ENCODE measurements around the gene THBS3.
"Not testable (repeated sequence)": the region's sequence is repeated elsewhere in the genome, so short reads cannot be mapped to it uniquely, and the experiment has no call there.

THBS3 gene

GRCh38 chr1:155223047-155223446 is 15.3 kb upstream of the THBS3 start:
- peaks cover 28 to 36% of the 10 kb centered on the region in 2 donors for H3K4me1 ChIP-seq (ENCODE audit: control insufficient read depth in 2 of 2, insufficient read depth in 2 of 2, low read length in 2 of 2)
- H3K9me3 ChIP-seq (ENCODE audit: control insufficient read depth in 2 of 2, low read length in 2 of 2) = no peaks in the 10 kb centered on the region
- H3K36me3 ChIP-seq (ENCODE audit: control insufficient read depth in 2 of 2, insufficient read depth in 2 of 2, low read length in 2 of 2) = no peaks in the 10 kb centered on the region
- no peaks in the 10 kb centered on the region for H3K27me3 ChIP-seq (ENCODE audit: control insufficient read depth in 2 of 2, insufficient read depth in 2 of 2, low read length in 2 of 2)
- H3K9ac ChIP-seq (ENCODE audit: low read depth in 1 of 2, low read length in 2 of 2) = no peak overlapping the region
- no peak overlapping the region for H3K27ac ChIP-seq (ENCODE audit: low read depth in 2 of 2, low read length in 2 of 2)
- H3K4me3 ChIP-seq (ENCODE audit: low read length in 2 of 2) = no peak overlapping the region

GRCh38 chr1:155220211-155220965 is 12.7 kb upstream of the THBS3 start:
- peak overlapping the region; percentile 20 to 24 for H3K9ac ChIP-seq (ENCODE audit: low read depth in 1 of 2, low read length in 2 of 2)

DNA sequence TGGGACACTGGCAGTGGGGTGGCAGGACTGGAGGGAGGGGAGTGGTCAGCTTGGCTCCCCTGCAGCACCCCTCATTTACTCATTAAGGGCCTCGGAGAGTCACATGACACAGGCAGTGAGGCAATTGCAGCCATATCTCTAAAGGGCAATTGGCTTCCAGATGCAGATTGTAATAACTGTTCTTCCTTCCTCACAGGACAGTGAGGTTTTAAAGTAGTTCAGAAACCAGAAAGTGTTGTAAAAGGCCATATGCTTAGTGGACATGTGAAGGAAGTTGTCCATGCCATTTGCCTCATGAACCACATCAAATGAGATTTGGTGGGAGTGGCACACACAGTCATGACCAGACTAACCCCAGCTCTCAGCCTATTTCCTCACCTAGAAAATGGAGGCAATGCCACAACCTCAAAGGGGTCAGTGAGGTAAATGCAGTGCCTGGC is 11.9 kb upstream of the THBS3 start:
- H3K4me1 ChIP-seq (ENCODE audit: control insufficient read depth in 2 of 2, insufficient read depth in 2 of 2, low read length in 2 of 2) = peaks cover 15 to 22% of the 10 kb centered on the region in 2 donors
- peak overlapping the region in 1 of 2 donors; percentile 20 for H3K9ac ChIP-seq (ENCODE audit: low read depth in 1 of 2, low read length in 2 of 2)
- H3K4me3 ChIP-seq (ENCODE audit: low read length in 2 of 2) = peak overlapping the region in 1 of 2 donors; percentile 48
- H3K9me3 ChIP-seq (ENCODE audit: control insufficient read depth in 2 of 2, low read length in 2 of 2) = no peaks in the 10 kb centered on the region
- H3K27ac ChIP-seq (ENCODE audit: low read depth in 2 of 2, low read length in 2 of 2) = peak overlapping the region; percentile 86 to 87
- no peaks in the 10 kb centered on the region for H3K27me3 ChIP-seq (ENCODE audit: control insufficient read depth in 2 of 2, insufficient read depth in 2 of 2, low read length in 2 of 2)
- peaks cover 0 to 5% of the 10 kb centered on the region in 2 donors for H3K36me3 ChIP-seq (ENCODE audit: control insufficient read depth in 2 of 2, insufficient read depth in 2 of 2, low read length in 2 of 2)

More at GRCh38 chr1:155220211-155220965, 12.7 kb upstream of the THBS3 start:
- peaks cover 15 to 22% of the 10 kb centered on the region in 2 donors for H3K4me1 ChIP-seq (ENCODE audit: control insufficient read depth in 2 of 2, insufficient read depth in 2 of 2, low read length in 2 of 2)
- H3K9me3 ChIP-seq (ENCODE audit: control insufficient read depth in 2 of 2, low read length in 2 of 2); H3K36me3 ChIP-seq (ENCODE audit: control insufficient read depth in 2 of 2, insufficient read depth in 2 of 2, low read length in 2 of 2); H3K27me3 ChIP-seq (ENCODE audit: control insufficient read depth in 2 of 2, insufficient read depth in 2 of 2, low read length in 2 of 2); H3K4me3 ChIP-seq (ENCODE audit: low read length in 2 of 2): not testable (repeated sequence)
- H3K27ac ChIP-seq (ENCODE audit: low read depth in 2 of 2, low read length in 2 of 2) = peak overlapping the region; percentile 86 to 87

- no peak overlapping the region for H3K9ac ChIP-seq (ENCODE audit: low read depth in 1 of 2, low read length in 2 of 2)
- peak overlapping the region; percentile 86 to 87 for H3K27ac ChIP-seq (ENCODE audit: low read depth in 2 of 2, low read length in 2 of 2)
- peak overlapping the region in 1 of 2 donors; percentile 48 for H3K4me3 ChIP-seq (ENCODE audit: low read length in 2 of 2)
- H3K4me1 ChIP-seq (ENCODE audit: control insufficient read depth in 2 of 2, insufficient read depth in 2 of 2, low read length in 2 of 2) = peaks cover 15 to 22% of the 10 kb centered on the region in 2 donors
- H3K27me3 ChIP-seq (ENCODE audit: control insufficient read depth in 2 of 2, insufficient read depth in 2 of 2, low read length in 2 of 2) = no peaks in the 10 kb centered on the region
- peaks cover 0 to 5% of the 10 kb centered on the region in 2 donors for H3K36me3 ChIP-seq (ENCODE audit: control insufficient read depth in 2 of 2, insufficient read depth in 2 of 2, low read length in 2 of 2)
- no peaks in the 10 kb centered on the region for H3K9me3 ChIP-seq (ENCODE audit: control insufficient read depth in 2 of 2, low read length in 2 of 2)
Measured at GRCh38 chr1:155218854-155219591, 11.3 kb upstream of the THBS3 start.

DNA sequence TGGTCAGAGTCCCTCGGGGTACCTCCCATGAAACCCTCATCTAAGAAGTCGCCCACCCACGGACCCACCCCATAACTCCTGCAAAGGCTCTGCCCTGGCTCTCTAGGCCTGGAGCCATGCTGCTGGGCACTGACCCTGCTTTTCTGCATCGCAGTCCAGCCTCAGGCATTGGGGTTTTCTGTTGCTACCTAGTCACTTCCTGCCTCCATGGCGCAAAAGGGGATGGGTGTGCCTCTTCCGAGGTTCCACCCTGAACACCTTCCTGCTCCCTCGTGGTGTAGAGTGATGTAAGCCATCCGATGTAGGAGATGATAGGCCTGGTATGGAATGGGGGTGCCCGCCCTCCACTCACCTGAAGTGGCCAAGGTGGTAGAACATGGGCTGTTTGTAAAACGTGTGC is 7.0 kb upstream of the THBS3 start:
- not testable (repeated sequence) for H3K27me3 ChIP-seq (ENCODE audit: control insufficient read depth in 2 of 2, insufficient read depth in 2 of 2, low read length in 2 of 2); H3K4me3 ChIP-seq (ENCODE audit: low read length in 2 of 2); H3K4me1 ChIP-seq (ENCODE audit: control insufficient read depth in 2 of 2, insufficient read depth in 2 of 2, low read length in 2 of 2); H3K9me3 ChIP-seq (ENCODE audit: control insufficient read depth in 2 of 2, low read length in 2 of 2); H3K9ac ChIP-seq (ENCODE audit: low read depth in 1 of 2, low read length in 2 of 2); H3K36me3 ChIP-seq (ENCODE audit: control insufficient read depth in 2 of 2, insufficient read depth in 2 of 2, low read length in 2 of 2); H3K27ac ChIP-seq (ENCODE audit: low read depth in 2 of 2, low read length in 2 of 2)

- H3K27ac ChIP-seq (ENCODE audit: low read depth in 2 of 2, low read length in 2 of 2); H3K9me3 ChIP-seq (ENCODE audit: control insufficient read depth in 2 of 2, low read length in 2 of 2); H3K36me3 ChIP-seq (ENCODE audit: control insufficient read depth in 2 of 2, insufficient read depth in 2 of 2, low read length in 2 of 2): not testable (repeated sequence)
Measured at GRCh38 chr1:155212051-155212440, 4.3 kb upstream of the THBS3 start.

DNA sequence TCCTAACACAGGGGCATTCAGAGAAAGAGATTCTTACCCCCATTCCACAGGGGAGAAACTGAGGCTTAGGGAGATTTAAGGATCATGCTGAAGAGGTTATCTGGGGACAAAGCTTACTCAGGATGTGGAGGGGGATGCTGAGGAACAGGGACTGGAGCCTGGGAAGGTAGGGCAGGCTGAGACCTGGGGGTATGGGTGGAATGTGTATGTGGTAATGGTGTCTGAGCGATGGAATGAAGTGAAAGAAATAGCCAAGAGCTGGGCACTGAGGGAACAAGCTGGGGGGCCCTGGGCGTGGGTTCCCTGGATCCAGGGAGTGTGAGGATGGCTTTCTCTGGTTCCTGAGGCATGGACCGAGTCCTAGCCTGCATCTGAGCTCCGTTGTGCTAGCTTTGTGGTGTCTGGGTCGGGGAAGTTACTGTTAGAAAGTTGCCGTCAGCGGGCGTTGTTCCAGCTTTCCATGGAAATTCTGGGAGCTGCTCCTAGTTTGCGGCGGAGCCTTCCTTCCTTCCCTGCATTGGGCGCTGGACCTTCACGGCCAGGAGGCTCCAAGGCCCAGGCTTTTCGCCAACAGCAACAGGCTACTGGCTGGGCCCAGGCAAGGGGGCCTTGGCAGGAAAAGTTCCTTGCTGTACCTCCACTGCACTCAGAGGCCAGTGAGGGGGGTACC is 3.8 kb upstream of the THBS3 start:
- not testable (repeated sequence) for H3K9ac ChIP-seq (ENCODE audit: low read depth in 1 of 2, low read length in 2 of 2); H3K27ac ChIP-seq (ENCODE audit: low read depth in 2 of 2, low read length in 2 of 2); H3K4me3 ChIP-seq (ENCODE audit: low read length in 2 of 2); H3K9me3 ChIP-seq (ENCODE audit: control insufficient read depth in 2 of 2, low read length in 2 of 2); H3K36me3 ChIP-seq (ENCODE audit: control insufficient read depth in 2 of 2, insufficient read depth in 2 of 2, low read length in 2 of 2); H3K27me3 ChIP-seq (ENCODE audit: control insufficient read depth in 2 of 2, insufficient read depth in 2 of 2, low read length in 2 of 2)
- H3K4me1 ChIP-seq (ENCODE audit: control insufficient read depth in 2 of 2, insufficient read depth in 2 of 2, low read length in 2 of 2) = peaks cover 21 to 25% of the 10 kb centered on the region in 2 donors

More at GRCh38 chr1:155212051-155212440, 4.3 kb upstream of the THBS3 start:
- H3K4me1 ChIP-seq (ENCODE audit: control insufficient read depth in 2 of 2, insufficient read depth in 2 of 2, low read length in 2 of 2) = peaks cover 17 to 21% of the 10 kb centered on the region in 2 donors
- H3K27me3 ChIP-seq (ENCODE audit: control insufficient read depth in 2 of 2, insufficient read depth in 2 of 2, low read length in 2 of 2); H3K9ac ChIP-seq (ENCODE audit: low read depth in 1 of 2, low read length in 2 of 2); H3K4me3 ChIP-seq (ENCODE audit: low read length in 2 of 2): not testable (repeated sequence)

GRCh38 chr1:155210314-155211104 is 2.8 kb upstream of the THBS3 start:
- no peak overlapping the region for H3K27ac ChIP-seq (ENCODE audit: low read depth in 2 of 2, low read length in 2 of 2)
- H3K9me3 ChIP-seq (ENCODE audit: control insufficient read depth in 2 of 2, low read length in 2 of 2) = no peaks in the 10 kb centered on the region
- H3K27me3 ChIP-seq (ENCODE audit: control insufficient read depth in 2 of 2, insufficient read depth in 2 of 2, low read length in 2 of 2) = no peaks in the 10 kb centered on the region
- H3K4me3 ChIP-seq (ENCODE audit: low read length in 2 of 2) = no peak overlapping the region
- peaks cover 21 to 25% of the 10 kb centered on the region in 2 donors for H3K4me1 ChIP-seq (ENCODE audit: control insufficient read depth in 2 of 2, insufficient read depth in 2 of 2, low read length in 2 of 2)
- no peaks in the 10 kb centered on the region for H3K36me3 ChIP-seq (ENCODE audit: control insufficient read depth in 2 of 2, insufficient read depth in 2 of 2, low read length in 2 of 2)
- H3K9ac ChIP-seq (ENCODE audit: low read depth in 1 of 2, low read length in 2 of 2) = no peak overlapping the region

DNA sequence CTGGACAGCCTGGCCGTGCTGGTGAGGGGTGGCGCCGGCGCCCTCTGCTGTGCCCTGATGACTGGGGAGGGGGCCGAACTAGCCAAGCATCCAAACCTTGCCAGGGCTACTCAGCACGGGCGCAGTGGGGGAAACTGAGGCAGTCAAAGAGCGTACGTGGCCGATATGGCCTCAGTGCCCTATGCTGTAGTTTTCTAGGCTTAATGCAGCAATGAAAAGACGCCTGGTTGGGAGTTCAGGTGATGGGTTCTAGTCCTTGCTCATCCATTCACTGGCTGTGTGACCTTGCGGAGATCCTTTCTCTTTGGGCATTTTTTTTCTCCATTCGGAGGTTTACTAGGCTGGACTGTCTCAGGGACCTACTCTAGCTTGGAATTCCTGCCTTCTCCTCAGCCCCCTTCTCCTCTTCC is 1.6 kb upstream of the THBS3 start:
- Histone ChIP-seq H3K4me3 (ENCODE audit: low read length in 2 of 2) (peak overlapping the region; percentile 95 to 97), H3K4me1 (ENCODE audit: control insufficient read depth in 2 of 2, insufficient read depth in 2 of 2, low read length in 2 of 2) (peaks cover 21 to 25% of the 10 kb centered on the region in 2 donors), H3K27ac (ENCODE audit: low read depth in 2 of 2, low read length in 2 of 2) (peak overlapping the region; percentile 97), H3K27me3 (ENCODE audit: control insufficient read depth in 2 of 2, insufficient read depth in 2 of 2, low read length in 2 of 2) (no peaks in the 10 kb centered on the region), H3K9ac (ENCODE audit: low read depth in 1 of 2, low read length in 2 of 2) (peak overlapping the region; percentile 96 to 99), H3K9me3 (ENCODE audit: control insufficient read depth in 2 of 2, low read length in 2 of 2) (no peaks in the 10 kb centered on the region), H3K36me3 (ENCODE audit: control insufficient read depth in 2 of 2, insufficient read depth in 2 of 2, low read length in 2 of 2) (no peaks in the 10 kb centered on the region)

All from mucosa of rectum (tissue), 2 donors.